SK-N-SH treated with all-trans-retinoic acid at 6 μM for 48 hours (cell line): ENCODE results near the gene PKP4.

ENCODE experiments used
- ARNTL ChIP-seq: fragments of 450-650 bp; formaldehyde crosslinking; IDR thresholded peaks from 2 replicates; pipeline ENCODE4 v1.5.0; 2020; ENCODE audit warnings: low read depth, mild to moderate bottlenecking, moderate library complexity, borderline replicate concordance
- BACH2 ChIP-seq: fragments of 250-450 bp; sonication (Bioruptor Pico); IDR thresholded peaks from 2 replicates; pipeline ENCODE4 v1.9.0; 2021; ENCODE audit warnings: mild to moderate bottlenecking, borderline replicate concordance
- ISL1 ChIP-seq: fragments of 250-450 bp; sonication (Bioruptor Pico); IDR thresholded peaks from 2 replicates; pipeline ENCODE4 v2.1.2; 2022; ENCODE audit warnings: mild to moderate bottlenecking, moderate library complexity
- PATZ1 ChIP-seq: fragments of 250-450 bp; sonication (Bioruptor Pico); IDR thresholded peaks from 2 replicates; pipeline ENCODE4 v1.8.0; 2020; ENCODE audit warnings: mild to moderate bottlenecking, moderate library complexity, borderline replicate concordance
- ZFP30 ChIP-seq: fragments of 450-650 bp; formaldehyde crosslinking; IDR thresholded peaks from 2 replicates; pipeline ENCODE4 v1.5.0; 2022; ENCODE audit warnings: mild to moderate bottlenecking, moderate library complexity
- ZNF565 ChIP-seq: fragments of 450-650 bp; formaldehyde crosslinking; conservative IDR thresholded peaks from 2 replicates; pipeline ENCODE4 v1.5.0; 2020; ENCODE audit warnings: low read depth, mild to moderate bottlenecking, moderate library complexity
- ZNF70 ChIP-seq: fragments of 450-650 bp; formaldehyde crosslinking; IDR thresholded peaks from 2 replicates; pipeline ENCODE4 v1.5.0; 2020; ENCODE audit warnings: mild to moderate bottlenecking, moderate library complexity

- TF ChIP-seq ISL1 (no peak), ZFP30 (CRISPR knock-in tag) (no peak), PATZ1 (CRISPR knock-in tag) (no peak), ARNTL (no peak), ZNF565 (no peak), ZNF70 (CRISPR knock-in tag) (no peak), BACH2 (CRISPR knock-in tag) (no peak)
Observed at GRCh38 chr2:158589303-158589702, 132.6 kb downstream of the PKP4 start.
